ENCODE data around the gene IRF9. TPM values are rescaled to one million over a fixed set of nuclear protein-coding genes. Genes with fewer than 3 reads are reported as not detected.

IRF9 gene
- total and polyA plus RNA-seq, 2 of the 13 experiments (the other 11 are each of a cell fraction or from before 2014, with no cell fraction given) = 14.9 to 49.7 TPM

GRCh38 chr14:24141097-24141880 lies 19.8 kb upstream of the IRF9 start, which contains the start of gene EMC9 (continued):
- TF ChIP-seq PREB (CRISPR knock-in tag; IDR thresholded peaks at IDR 0.05) (no peak), ZNF205 (CRISPR knock-in tag; IDR thresholded peaks at IDR 0.05) (peak; percentile 1; the same call in 1 of the 2 replicates), MTA1 (CRISPR knock-in tag; IDR thresholded peaks at IDR 0.05; ENCODE audit: borderline replicate concordance) (peak; percentile 98), ZFY (CRISPR knock-in tag; IDR thresholded peaks at IDR 0.05) (peak; percentile 98), ELF3 (CRISPR knock-in tag; IDR thresholded peaks at IDR 0.05) (peak; percentile 84), ZNF20 (CRISPR knock-in tag; IDR thresholded peaks at IDR 0.05) (no peak; the same call in 1 of the 2 replicates), SMYD3 (CRISPR knock-in tag; IDR thresholded peaks at IDR 0.05) (peak; percentile 98; the same call in 1 of the 2 replicates), CERS6 (CRISPR knock-in tag; IDR thresholded peaks at IDR 0.05) (peak; percentile 70; the same call in 1 of the 2 replicates), NFKB2 (CRISPR knock-in tag; IDR thresholded peaks at IDR 0.05; ENCODE audit: borderline replicate concordance) (peak; percentile 98), CTCF (CRISPR knock-in tag; IDR thresholded peaks at IDR 0.05) (peak; percentile 53), ZSCAN25 (CRISPR knock-in tag; IDR thresholded peaks at IDR 0.05) (peak; percentile 81; the same call in 1 of the 2 replicates), ZFP36L1 (CRISPR knock-in tag; IDR thresholded peaks at IDR 0.05) (peak; percentile 94; the same call in 1 of the 2 replicates), MED13 (CRISPR knock-in tag; IDR thresholded peaks at IDR 0.05) (peak; percentile 95), NFAT5 (CRISPR knock-in tag; IDR thresholded peaks at IDR 0.05) (peak; percentile 95), ZBTB42 (CRISPR knock-in tag; IDR thresholded peaks at IDR 0.05) (peak; percentile 97), TAF15 (IDR thresholded peaks at IDR 0.05; ENCODE audit: low read depth, low read length, poor library complexity, severe bottlenecking) (peak; percentile 93), ZNF160 (CRISPR knock-in tag; IDR thresholded peaks at IDR 0.05) (peak; percentile 92), HDAC1 (CRISPR knock-in tag; IDR thresholded peaks at IDR 0.05) (no peak), RBM39 (IDR thresholded peaks at IDR 0.05; ENCODE audit: low read depth, low read length, poor library complexity, severe bottlenecking) (peak; percentile 50), RFXAP (CRISPR knock-in tag; IDR thresholded peaks at IDR 0.05; ENCODE audit: borderline replicate concordance) (peak; percentile 99), SNRNP70 (IDR thresholded peaks at IDR 0.05; ENCODE audit: low read depth, low read length) (no peak)

All from HepG2 (cell line).